IMR-90 (cell line): ENCODE results near the gene RAD18. TPM values are rescaled to one million over a fixed set of nuclear protein-coding genes. Genes with fewer than 3 reads are reported as not detected.

ENCODE experiments used
- ATAC-seq: fragments of 200-7000 bp; cut with Tn5 transposase; 2 replicates; pipeline ENCODE4 v1.9.1; 2020; ENCODE audit warnings: low read depth, mild to moderate bottlenecking, moderate library complexity
- BruUV-seq: library from RNA; stranded (reverse); fragments of 400-500 nt; replicated peaks from 2 replicates; lab custom pipeline; 2021; lab: Mats Ljungman, UMichigan
- CTCF ChIA-PET: fragments of 300-600 bp; formaldehyde crosslinking; extraction: SDS; loops from one replicate; lab custom pipeline; 2021; ENCODE audit warnings: antibody characterized with exemption; lab: Yijun Ruan, JAX
- POLR2A ChIA-PET: fragments of 300-600 bp; sonication (Branson Sonifier 250); formaldehyde crosslinking; loops from one replicate; lab custom pipeline; 2022; ENCODE audit warnings: antibody characterized with exemption; ENCODE audit not compliant: unreplicated experiment; lab: Charles Lee
- DNase-seq: peaks from one replicate; pipeline ENCODE4 v3.0.0; 2013
- H2AFZ ChIP-seq: replicated peaks from 2 replicates; pipeline ENCODE3; 2013; ENCODE audit warnings: low read length, mild to moderate bottlenecking; ENCODE audit not compliant: poor library complexity
- H2AK5ac ChIP-seq: 2 replicates; pipeline ENCODE4 v1.6.1; 2013; ENCODE audit warnings: low read depth, low read length, inconsistent platforms
- H2AK9ac ChIP-seq: replicated peaks from 2 replicates; pipeline ENCODE3; 2013; ENCODE audit warnings: mild to moderate bottlenecking, low read depth, low read length, moderate library complexity; ENCODE audit not compliant: poor library complexity
- H2BK120ac ChIP-seq: 2 replicates; pipeline ENCODE4 v1.6.1; 2013; ENCODE audit warnings: low read depth, low read length, inconsistent platforms
- H2BK15ac ChIP-seq: 3 replicates; pipeline ENCODE4 v1.6.1; 2013; ENCODE audit warnings: low read depth, low read length, inconsistent platforms
- H2BK20ac ChIP-seq: 2 replicates; pipeline ENCODE4 v1.6.1; 2013; ENCODE audit warnings: low read depth, mild to moderate bottlenecking, inconsistent platforms, low read length, moderate library complexity
- H2BK5ac ChIP-seq: 2 replicates; pipeline ENCODE4 v1.6.1; 2013; ENCODE audit warnings: mild to moderate bottlenecking, low read depth, low read length, inconsistent platforms; ENCODE audit not compliant: poor library complexity, severe bottlenecking
- H3K14ac ChIP-seq: replicated peaks from 2 replicates; pipeline ENCODE4 v1.6.1; 2013; ENCODE audit warnings: low read depth, low read length, inconsistent platforms
- H3K18ac ChIP-seq: 2 replicates; pipeline ENCODE4 v1.6.1; 2013; ENCODE audit warnings: low read depth, low read length, control low read depth
- H3K23ac ChIP-seq: 2 replicates; pipeline ENCODE4 v1.6.1; 2013; ENCODE audit warnings: low read depth, low read length, inconsistent platforms
- H3K27ac ChIP-seq: 2 replicates; pipeline ENCODE4 v1.5.1; 2013; ENCODE audit warnings: mild to moderate bottlenecking, control low read depth, low read length; ENCODE audit not compliant: insufficient read depth
- H3K27me3 ChIP-seq: 2 replicates; pipeline ENCODE4 v1.6.1; 2013; ENCODE audit warnings: low read length; ENCODE audit not compliant: control insufficient read depth, insufficient read depth
- H3K36me3 ChIP-seq: 2 replicates; pipeline ENCODE4 v1.6.1; 2013; ENCODE audit warnings: low read length, mixed read lengths; ENCODE audit not compliant: control insufficient read depth, insufficient read depth
- H3K4ac ChIP-seq: 2 replicates; pipeline ENCODE4 v1.6.1; 2013; ENCODE audit warnings: low read depth, low read length, inconsistent platforms
- H3K4me1 ChIP-seq: 2 replicates; pipeline ENCODE4 v1.6.1; 2013; ENCODE audit warnings: low read length, mixed read lengths; ENCODE audit not compliant: control insufficient read depth, insufficient read depth
- H3K4me2 ChIP-seq: 2 replicates; pipeline ENCODE4 v1.6.1; 2013; ENCODE audit warnings: low read depth, mild to moderate bottlenecking, control low read depth, low read length, moderate library complexity
- H3K4me3 ChIP-seq: 2 replicates; pipeline ENCODE4 v1.5.1; 2013; ENCODE audit warnings: low read depth, mild to moderate bottlenecking, control low read depth, low read length, moderate library complexity; ENCODE audit not compliant: insufficient read depth
- H3K56ac ChIP-seq: 2 replicates; pipeline ENCODE4 v1.6.1; 2013; ENCODE audit warnings: low read length, inconsistent platforms; ENCODE audit not compliant: insufficient read depth; ENCODE audit errors: extremely low read depth
- H3K79me1 ChIP-seq, 2 experiments: 2 replicates each; pipeline ENCODE4 v1.6.1; 2013; ENCODE audit warnings: low read length in 2 of 2, inconsistent platforms in 1 of 2, low read depth in 1 of 2
- H3K9ac ChIP-seq: 2 replicates; pipeline ENCODE4 v1.6.1; 2013; ENCODE audit warnings: low read depth, low read length, control low read depth
- H3K9me1 ChIP-seq: 2 replicates; pipeline ENCODE4 v1.6.1; 2013; ENCODE audit warnings: low read length, inconsistent platforms; ENCODE audit not compliant: insufficient read depth
- H3K9me3 ChIP-seq: 2 replicates; pipeline ENCODE4 v1.6.1; 2013; ENCODE audit warnings: low read length; ENCODE audit not compliant: control insufficient read depth, insufficient read depth
- H4K20me1 ChIP-seq: 2 replicates; pipeline ENCODE4 v1.6.1; 2013; ENCODE audit warnings: low read length, inconsistent platforms; ENCODE audit not compliant: insufficient read depth
- H4K5ac ChIP-seq: 2 replicates; pipeline ENCODE4 v1.6.1; 2013; ENCODE audit warnings: mild to moderate bottlenecking, low read depth, low read length, control low read depth
- H4K8ac ChIP-seq, 2 experiments: 2 replicates each; pipeline ENCODE4 v1.6.1; 2013; ENCODE audit warnings: low read depth in 2 of 2, low read length in 2 of 2, control low read depth in 1 of 2, inconsistent platforms in 1 of 2
- H4K91ac ChIP-seq: 2 replicates; pipeline ENCODE4 v1.6.1; 2013; ENCODE audit warnings: low read depth, low read length, inconsistent platforms; ENCODE audit not compliant: insufficient read depth
- CEBPB ChIP-seq: IDR thresholded peaks from 2 replicates; pipeline ENCODE4 v1.6.1; 2012; ENCODE audit warnings: low read depth, low read length, improper control_type of control experiment
- CTCF ChIP-seq: conservative IDR thresholded peaks from 2 replicates; pipeline ENCODE4 v1.5.1; 2012; ENCODE audit warnings: mild to moderate bottlenecking, low read depth, low read length, improper control_type of control experiment
- FOS ChIP-seq: fragments of 150-350 bp; IDR thresholded peaks from 2 replicates; pipeline ENCODE4 v1.6.1; 2016; ENCODE audit warnings: low read depth, low read length
- MAFK ChIP-seq: IDR thresholded peaks from 2 replicates; pipeline ENCODE4 v1.6.1; 2012; ENCODE audit warnings: low read depth, low read length, improper control_type of control experiment
- MAZ ChIP-seq: IDR thresholded peaks from 2 replicates; pipeline ENCODE4 v1.6.1; 2012; ENCODE audit warnings: low read depth, mild to moderate bottlenecking, low read length, improper control_type of control experiment, moderate library complexity, borderline replicate concordance
- MXI1 ChIP-seq: IDR thresholded peaks from 2 replicates; pipeline ENCODE4 v1.6.1; 2012; ENCODE audit warnings: low read depth, mild to moderate bottlenecking, low read length, moderate library complexity, borderline replicate concordance
- RAD21 ChIP-seq: IDR thresholded peaks from 2 replicates; pipeline ENCODE4 v1.6.1; 2012; ENCODE audit warnings: low read length, improper control_type of control experiment
- RCOR1 ChIP-seq: IDR thresholded peaks from 2 replicates; pipeline ENCODE4 v1.6.1; 2012; ENCODE audit warnings: mild to moderate bottlenecking, low read length, improper control_type of control experiment; ENCODE audit not compliant: insufficient replicate concordance
- SMC3 ChIP-seq: fragments of 150-350 bp; IDR thresholded peaks from 2 replicates; pipeline ENCODE4 v1.6.1; 2016; ENCODE audit warnings: low read depth, mild to moderate bottlenecking, antibody characterized with exemption, low read length, moderate library complexity
- WGBS, 2 experiments: methylation state at CpG; one replicate each; pipeline versions ENCODE4 v1.1.5 to v1.1.7; 2013; ENCODE audit warnings: missing lambda C conversion rate in 2 of 2; ENCODE audit not compliant: insufficient read length in 1 of 2; ENCODE audit errors: extremely low coverage in 2 of 2; 5-methylcytosine and 5-hydroxymethylcytosine counted together
- dilution Hi-C: fragments of 300-500 bp; cut with HindIII; formaldehyde crosslinking; loops from one replicate; pipeline ENCODE4 v1.14.3; 2018; ENCODE audit warnings: low sequenced_read_pairs; ENCODE audit not compliant: unreplicated experiment
- in situ Hi-C: fragments of 300-500 bp; cut with MboI; formaldehyde crosslinking; loops from 3 replicates; pipeline ENCODE4 v1.14.3; 2019; ENCODE audit warnings: low sequenced_read_pairs, inconsistent platforms, mixed read lengths
- intact Hi-C: fragments of 100-400 bp; cut with micrococcal nuclease; formaldehyde crosslinking; loops from 2 replicates; pipeline ENCODE4 v1.10.0; 2022
- polyA plus RNA-seq, 3 experiments: library from polyadenylated mRNA; depleted of rRNA; stranded (reverse); fragments of >200 nt; gene quantifications; 2 replicates each; pipeline ENCODE4 v1.2.3, GENCODE V29; 2012; ENCODE audit warnings: low replicate concordance in 1 of 3
- total RNA-seq: library from RNA; depleted of rRNA; stranded (reverse); fragments of >200 nt; gene quantifications from 2 replicates; pipeline ENCODE4 v1.2.3, GENCODE V29; 2012

The RAD18 gene
- total and polyA plus RNA-seq, 2 of the 4 experiments (the other 2 are of a cell fraction): 8.2 to 17.2 TPM

GRCh38 chr3:8842293-8842692 is 121.0 kb downstream of the RAD18 start:
- no peak overlapping the region for H2BK15ac ChIP-seq
- no peak overlapping the region for H3K14ac ChIP-seq
- no peaks in the 10 kb centered on the region for H3K27me3 ChIP-seq
- ChIA-PET CTCF (no interaction called here), POLR2A (no interaction called here)
- dilution Hi-C loops (no loop called here), intact Hi-C loops (loop anchor here (10.0 kb wide), 1 partner anchor 397 kb away; no protein-coding TSS in a partner anchor), in situ Hi-C loops (no loop called here)
- no peak overlapping the region for H3K18ac ChIP-seq
- no peaks in the 10 kb centered on the region for H4K20me1 ChIP-seq
- TF ChIP-seq MAFK (no peak), MXI1 (no peak), MAZ (no peak), RCOR1 (no peak), CTCF (no peak), SMC3 (no peak), CEBPB (no peak), RAD21 (no peak), FOS (no peak)
- peak overlapping the region; percentile 11; the same call in 1 of the 2 replicates for H2AK5ac ChIP-seq
- H2BK20ac ChIP-seq: no peak overlapping the region
- no TSS peak for BruUV-seq
- no peak overlapping the region; the same call in 1 of the 2 replicates for H4K5ac ChIP-seq
- H3K23ac ChIP-seq: no peak overlapping the region
- H3K27ac ChIP-seq: no peak overlapping the region
- no peak overlapping the region for H2BK5ac ChIP-seq
- H3K4me1 ChIP-seq: peaks cover 12% of the 10 kb centered on the region
- peaks cover 26% of the 10 kb centered on the region for H3K9me1 ChIP-seq
- H3K9ac ChIP-seq: no peak overlapping the region
- no peak overlapping the region for H4K91ac ChIP-seq
- H4K8ac ChIP-seq: no peak overlapping the region
- DNase-seq: no peak
- H2BK120ac ChIP-seq: peak overlapping the region; percentile 35; the same call in 1 of the 2 replicates
- H3K36me3 ChIP-seq: no peaks in the 10 kb centered on the region
- H3K9me3 ChIP-seq: no peaks in the 10 kb centered on the region
- no peak for ATAC-seq
- H3K56ac ChIP-seq: no peak overlapping the region
- H3K4ac ChIP-seq: no peak overlapping the region; the same call in 1 of the 2 replicates
- no peak overlapping the region for H3K4me3 ChIP-seq
- no peak overlapping the region for H2AFZ ChIP-seq
- peak overlapping the region; percentile 26 for H2AK9ac ChIP-seq
- no peak overlapping the region for H3K4me2 ChIP-seq
- WGBS, 2 experiments: no CpG with 5 or more reads among the region's 2 CpGs
- no peaks in the 10 kb centered on the region for H3K79me1 ChIP-seq
